Choroid plexus epithelial cell (primary cell): Measurements from ENCODE around the gene SMIM41.

Source experiments
- DNase-seq: peaks from one replicate; pipeline ENCODE4 v3.0.0-alpha.2; 2010; ENCODE audit warnings: low read depth
- H3K4me3 ChIP-seq: 2 replicates; pipeline ENCODE4 v1.5.1; 2011; ENCODE audit warnings: low read depth, mild to moderate bottlenecking, control low read depth, low read length, moderate library complexity
- TF ChIP-seq, protein P1 (sequence below): conservative IDR thresholded peaks from 2 replicates; pipeline ENCODE4 v1.5.1; 2011; ENCODE audit warnings: low read depth, mild to moderate bottlenecking, control low read depth, inconsistent platforms, low read length, moderate library complexity

SMIM41 gene

DNA sequence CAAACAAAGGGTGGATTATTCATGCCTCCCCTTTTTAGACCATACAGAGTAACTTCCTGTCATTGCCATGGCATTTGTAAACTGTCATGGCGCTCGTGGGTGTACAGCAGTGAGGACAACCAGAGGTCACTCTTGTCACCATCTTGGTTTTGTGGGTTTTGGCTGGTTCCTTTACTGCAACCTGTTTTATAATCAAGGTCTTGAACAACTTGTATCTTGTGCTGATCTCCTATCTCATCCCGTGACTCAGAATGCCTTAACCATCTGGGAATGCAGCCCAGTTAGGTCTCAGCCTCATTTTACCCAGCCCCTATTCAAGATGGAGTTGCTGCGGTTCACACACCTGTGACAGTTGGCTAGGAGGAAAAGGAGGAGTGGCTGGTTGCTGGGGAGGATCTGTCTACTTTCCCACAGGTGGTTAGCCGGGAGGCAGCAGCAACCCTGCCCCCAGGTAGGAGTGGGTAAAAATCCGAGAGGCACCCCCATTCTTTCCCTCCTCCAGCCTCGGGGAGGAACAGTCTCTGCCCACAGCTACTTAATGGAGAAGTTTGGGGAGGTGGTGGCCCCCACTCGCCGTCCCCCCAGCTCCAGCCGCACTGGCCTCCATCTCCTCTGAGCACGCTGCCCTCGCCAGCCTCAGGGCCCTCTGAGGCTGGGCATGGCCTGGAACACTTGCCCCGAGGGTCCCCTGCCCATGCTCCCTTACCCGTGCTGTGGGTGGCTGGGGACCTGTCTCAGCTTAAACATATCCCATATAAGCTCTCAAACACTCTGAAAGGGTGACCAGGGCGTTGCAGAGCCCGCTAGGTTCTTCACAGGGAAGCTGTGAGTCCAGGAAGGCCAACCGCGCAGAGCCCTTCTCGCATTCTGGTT, 41.7 kb downstream of the SMIM41 start:
- no peak for DNase-seq
- no peak overlapping the region for H3K4me3 ChIP-seq
- TF ChIP-seq, protein P1, sequence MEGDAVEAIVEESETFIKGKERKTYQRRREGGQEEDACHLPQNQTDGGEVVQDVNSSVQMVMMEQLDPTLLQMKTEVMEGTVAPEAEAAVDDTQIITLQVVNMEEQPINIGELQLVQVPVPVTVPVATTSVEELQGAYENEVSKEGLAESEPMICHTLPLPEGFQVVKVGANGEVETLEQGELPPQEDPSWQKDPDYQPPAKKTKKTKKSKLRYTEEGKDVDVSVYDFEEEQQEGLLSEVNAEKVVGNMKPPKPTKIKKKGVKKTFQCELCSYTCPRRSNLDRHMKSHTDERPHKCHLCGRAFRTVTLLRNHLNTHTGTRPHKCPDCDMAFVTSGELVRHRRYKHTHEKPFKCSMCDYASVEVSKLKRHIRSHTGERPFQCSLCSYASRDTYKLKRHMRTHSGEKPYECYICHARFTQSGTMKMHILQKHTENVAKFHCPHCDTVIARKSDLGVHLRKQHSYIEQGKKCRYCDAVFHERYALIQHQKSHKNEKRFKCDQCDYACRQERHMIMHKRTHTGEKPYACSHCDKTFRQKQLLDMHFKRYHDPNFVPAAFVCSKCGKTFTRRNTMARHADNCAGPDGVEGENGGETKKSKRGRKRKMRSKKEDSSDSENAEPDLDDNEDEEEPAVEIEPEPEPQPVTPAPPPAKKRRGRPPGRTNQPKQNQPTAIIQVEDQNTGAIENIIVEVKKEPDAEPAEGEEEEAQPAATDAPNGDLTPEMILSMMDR, result no peak

DNA sequence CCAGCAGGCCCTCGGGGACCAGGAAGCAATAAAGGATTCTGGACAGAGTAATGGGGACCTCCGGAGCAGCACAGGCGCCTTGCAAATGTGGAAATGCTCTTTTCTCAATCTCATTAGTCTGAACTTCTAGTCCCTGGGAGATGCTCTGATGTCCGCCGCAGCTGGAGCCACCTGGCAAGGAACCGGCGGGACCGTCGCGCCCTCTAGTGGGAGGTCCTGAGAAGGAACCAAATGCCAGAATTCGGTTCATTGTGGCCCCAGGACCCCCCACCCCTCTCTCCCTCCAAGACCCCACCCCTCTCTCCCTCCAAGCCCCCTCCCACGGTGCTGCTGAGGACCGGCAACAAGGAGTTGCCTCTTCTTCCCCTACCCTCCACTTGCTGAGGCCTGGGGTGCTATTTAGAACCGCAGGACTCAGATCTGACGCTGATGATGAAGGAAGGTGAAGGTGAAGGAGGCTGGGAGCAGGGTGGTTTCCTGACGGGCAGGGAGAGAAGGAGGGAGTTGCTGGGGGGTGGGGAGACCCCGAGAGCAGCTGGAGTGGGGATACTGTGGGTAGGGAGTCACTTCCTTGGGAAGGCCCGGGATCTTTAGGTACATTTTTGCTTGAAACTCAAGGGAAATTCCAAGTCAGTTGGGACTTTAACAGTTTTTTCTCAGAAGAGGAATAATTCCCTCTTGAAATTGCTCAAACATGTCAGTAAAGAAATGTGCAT, 42.5 kb downstream of the SMIM41 start:
- DNase-seq, result peak; percentile 67
- H3K4me3 ChIP-seq, result no peak overlapping the region
- TF ChIP-seq, protein P1, result peak; percentile 83

DNA sequence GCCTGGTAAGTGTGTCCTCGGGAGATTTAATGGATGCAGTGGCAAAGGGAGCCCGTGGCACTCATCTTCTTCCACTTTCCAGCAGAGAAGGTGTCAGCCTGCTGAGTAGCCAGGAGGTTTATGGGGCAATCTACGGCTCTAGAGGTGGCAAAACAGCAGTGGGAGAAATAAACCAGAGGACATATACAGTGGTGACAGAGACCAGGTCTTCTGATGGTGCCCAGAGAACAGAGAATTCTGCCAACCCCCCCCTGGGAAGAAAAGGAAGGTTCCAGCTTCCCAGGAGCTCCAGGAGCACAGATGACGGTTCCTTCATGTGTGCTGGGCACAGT, 43.0 kb downstream of the SMIM41 start:
- no peak for DNase-seq
- no peak overlapping the region for H3K4me3 ChIP-seq
- TF ChIP-seq, protein P1, result no peak

DNA sequence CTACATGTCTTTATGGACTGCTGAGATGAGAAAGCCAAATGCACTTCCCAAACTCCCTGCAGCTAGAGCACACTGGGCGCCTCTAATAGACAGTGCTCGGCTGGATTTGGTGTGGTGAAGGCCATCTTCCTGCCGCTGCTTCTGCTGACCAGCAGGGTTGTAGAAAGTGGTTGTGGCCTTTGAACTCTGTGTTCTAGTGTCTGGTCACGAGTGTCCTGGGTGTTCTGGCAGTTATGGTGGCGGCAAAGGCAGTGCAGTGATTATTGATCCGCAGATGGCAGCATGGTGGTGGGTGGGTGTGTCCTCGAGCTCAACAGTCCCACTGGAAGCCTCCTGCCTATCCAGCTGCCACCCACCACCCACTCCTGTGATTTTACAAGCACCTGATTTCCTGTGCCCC, 43.4 kb downstream of the SMIM41 start:
- DNase-seq, result no peak
- H3K4me3 ChIP-seq, result no peak overlapping the region
- TF ChIP-seq, protein P1, result no peak

DNA sequence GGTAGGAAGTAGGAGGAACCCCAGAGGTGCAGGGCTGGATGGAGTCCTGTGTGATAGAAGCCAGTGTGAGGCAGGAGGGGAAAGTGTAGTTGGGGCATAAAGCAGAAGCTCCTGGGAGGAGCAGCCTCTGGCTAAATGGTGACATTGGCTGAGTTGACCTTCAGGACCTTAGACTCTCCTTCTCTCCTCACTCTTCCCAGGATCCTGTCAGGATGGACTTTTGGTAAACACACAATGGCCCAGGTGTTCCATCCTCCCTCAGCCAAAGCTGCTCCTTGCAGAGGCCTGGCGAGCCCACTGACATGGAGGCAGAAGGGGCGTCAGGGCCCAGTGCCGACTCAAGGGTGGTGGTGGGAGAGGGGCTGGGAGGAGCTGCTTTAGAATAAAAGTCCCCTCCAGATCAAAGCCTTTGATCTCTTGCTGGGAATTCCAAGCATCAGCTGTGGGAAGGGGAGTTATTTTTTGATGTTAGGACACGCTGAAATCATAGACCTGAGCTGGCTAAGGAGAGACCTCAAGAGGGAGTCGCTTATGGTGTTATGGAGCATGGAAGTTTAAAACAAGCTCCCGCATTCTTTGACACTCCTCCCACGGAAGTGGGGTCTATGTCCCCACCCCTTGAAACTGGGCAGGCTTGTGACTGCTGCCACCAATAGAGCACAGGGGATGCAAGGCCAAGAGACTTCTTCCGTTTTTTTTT, 44.1 kb downstream of the SMIM41 start:
- TF ChIP-seq, protein P1, result no peak
- DNase-seq, result no peak
- H3K4me3 ChIP-seq, result no peak overlapping the region

DNA sequence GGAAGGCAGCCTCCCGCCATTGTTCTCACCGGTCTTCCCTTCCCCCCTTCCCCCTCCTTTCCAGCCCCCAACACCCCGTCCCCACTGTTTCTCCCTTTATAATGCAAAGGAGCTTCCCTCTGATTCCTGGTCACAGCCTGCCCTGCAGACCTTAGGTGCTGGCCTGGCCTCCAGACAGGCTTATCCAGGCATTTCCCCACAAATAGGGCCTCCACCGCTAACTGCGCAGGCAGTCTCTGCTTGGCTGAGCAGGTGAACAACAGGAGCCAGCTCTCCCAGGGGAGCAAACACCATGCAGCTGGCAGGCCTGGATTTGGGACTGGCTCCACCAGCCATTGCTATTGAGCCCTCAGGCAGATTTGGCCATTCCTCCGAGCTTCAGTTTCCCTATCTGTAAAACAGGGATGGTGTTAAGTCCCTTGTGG, 46.0 kb downstream of the SMIM41 start:
- no peak for DNase-seq
- TF ChIP-seq, protein P1, result no peak
- H3K4me3 ChIP-seq, result no peak overlapping the region
